GM10266 (cell line): Measurements from ENCODE around the gene CDH9.

Experiments
- DNase-seq: peaks from one replicate; pipeline ENCODE4 v3.0.0; 2012; ENCODE audit errors: extremely low spot score
- CTCF ChIP-seq: IDR thresholded peaks from 2 replicates; pipeline ENCODE4 v1.5.1; 2012; ENCODE audit warnings: mild to moderate bottlenecking, low read depth; ENCODE audit not compliant: control insufficient read depth, insufficient read depth; ENCODE audit errors: missing control alignments

Gene CDH9

GRCh38 chr5:26959290-26959689 lies 79.1 kb downstream of the CDH9 start:
- TF ChIP-seq CTCF = no peak
- DNase-seq = no peak

GRCh38 chr5:26955161-26955560 lies 83.2 kb downstream of the CDH9 start:
- no peak for DNase-seq

GRCh38 chr5:26948921-26949320 lies 89.5 kb downstream of the CDH9 start:
- no peak for DNase-seq
- TF ChIP-seq CTCF = no peak

More at GRCh38 chr5:26955161-26955560, 83.2 kb downstream of the CDH9 start:
- no peak for TF ChIP-seq CTCF

GRCh38 chr5:26945901-26946300 lies 92.5 kb downstream of the CDH9 start:
- no peak for TF ChIP-seq CTCF
- DNase-seq = no peak

- no peak for DNase-seq
- TF ChIP-seq CTCF = no peak
Measured at GRCh38 chr5:26942481-26942880, 95.9 kb downstream of the CDH9 start.

GRCh38 chr5:26940994-26941393 lies 97.4 kb downstream of the CDH9 start:
- DNase-seq = no peak
- no peak for TF ChIP-seq CTCF

- TF ChIP-seq CTCF = no peak
- DNase-seq = no peak
Measured at GRCh38 chr5:26932238-26932637, 106.1 kb downstream of the CDH9 start.
